ENCODE data around the gene MACROD2. TPM values are rescaled to one million over a fixed set of nuclear protein-coding genes. Genes with fewer than 3 reads are reported as not detected.

Gene MACROD2
- total and polyA plus RNA-seq, 2 experiments from 2014 or later, result 2.8 to 4.3 TPM

DNA sequence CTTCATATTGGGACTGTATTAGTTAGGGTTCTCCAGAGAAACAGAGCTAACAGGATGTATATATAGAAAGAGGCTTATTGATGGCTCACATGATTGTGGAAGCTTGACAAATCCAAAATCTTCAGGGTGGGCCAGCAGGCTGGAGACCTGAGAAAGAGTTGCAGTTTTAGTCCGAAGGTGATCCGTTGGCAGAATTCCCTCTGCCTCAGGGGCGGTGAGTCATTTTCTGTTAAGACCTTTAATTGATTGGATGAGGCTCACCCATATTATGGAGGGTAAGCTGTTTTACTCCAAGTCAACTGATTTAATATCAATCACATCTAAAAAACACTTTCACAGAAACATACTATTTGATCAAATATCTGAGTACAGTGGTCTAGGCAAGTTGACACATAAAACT lies 228.5 kb downstream of the MACROD2 start:
- no peak overlapping the region for H3K27ac ChIP-seq (ENCODE audit: low read depth)
- H2AFZ ChIP-seq, result no peak overlapping the region
- no peaks in the 10 kb centered on the region for H3K4me1 ChIP-seq (ENCODE audit: insufficient read depth)
- ATAC-seq, result no peak
- peaks cover 9% of the 10 kb centered on the region; the same call in 1 of the 2 replicates for H3K9me2 ChIP-seq (ENCODE audit: insufficient read depth)
- no peak overlapping the region for H3K4me3 ChIP-seq
- H3F3A ChIP-seq (replicated peaks; ENCODE audit: low read depth), result no peaks in the 10 kb centered on the region
- no peaks in the 10 kb centered on the region for H3K79me2 ChIP-seq (replicated peaks; ENCODE audit: insufficient read depth)
- Mint-ChIP-seq H3K9me3 (peaks cover 12% of the 10 kb centered on the region; the same call in 2 of the 3 replicates), H3K4me3 (no peak overlapping the region), H3K27me3 (ENCODE audit: insufficient read depth, low read depth, poor library complexity) (no peaks in the 10 kb centered on the region), H3K27ac (no peak overlapping the region), H3K4me1 (peaks cover 14% of the 10 kb centered on the region), H3K36me3 (ENCODE audit: low read depth) (peaks cover 9% of the 10 kb centered on the region; the same call in 1 of the 3 replicates)
- H3K4me2 ChIP-seq, result no peak overlapping the region
- TF ChIP-seq ETS1 (IDR thresholded peaks at IDR 0.05) (no peak), CTCF (conservative IDR thresholded peaks at IDR 0.05; ENCODE audit: low read depth in 2 of 2) (no peak), POLR2AphosphoS5 (IDR thresholded peaks at IDR 0.05; ENCODE audit: low read depth) (no peak), JUNB (IDR thresholded peaks at IDR 0.05; ENCODE audit: unreplicated experiment) (no peak), ZNF331 (CRISPR knock-in tag; IDR thresholded peaks at IDR 0.05; ENCODE audit: low read depth) (no peak), ZNF462 (CRISPR knock-in tag; IDR thresholded peaks at IDR 0.05) (no peak), REST (IDR thresholded peaks at IDR 0.05; ENCODE audit: unreplicated experiment) (no peak), ZNF114 (CRISPR knock-in tag; IDR thresholded peaks at IDR 0.05) (no peak), EZH2 (IDR thresholded peaks at IDR 0.05; ENCODE audit: low read depth, unreplicated experiment) (no peak), STAT1 (IDR thresholded peaks at IDR 0.05; ENCODE audit: unreplicated experiment) (no peak), NANOG (IDR thresholded peaks at IDR 0.05; ENCODE audit: borderline replicate concordance) (no peak), EZH2phosphoT487 (IDR thresholded peaks at IDR 0.05; ENCODE audit: unreplicated experiment) (no peak), CREB1 (CRISPR knock-in tag; IDR thresholded peaks at IDR 0.05; ENCODE audit: low read depth) (no peak)
- H3K27me3 ChIP-seq (ENCODE audit: insufficient read depth), result no peaks in the 10 kb centered on the region
- H4K20me1 ChIP-seq (replicated peaks; ENCODE audit: insufficient read depth), result no peaks in the 10 kb centered on the region
- DNase-seq (ENCODE audit: low spot score), result no peak
- no peaks in the 10 kb centered on the region for H3K36me3 ChIP-seq (ENCODE audit: insufficient read depth)

Data from GM23338 (cell line).